ENCODE results near the gene PAM16.

- no peak for TF ChIP-seq CTCF (IDR thresholded peaks at IDR 0.05 in 8 of 11, conservative IDR thresholded peaks at IDR 0.05 in 3 of 11)
- no peak for TF ChIP-seq POLR2A (IDR thresholded peaks at IDR 0.05)
- no peak for TF ChIP-seq POLR2AphosphoS5 (IDR thresholded peaks at IDR 0.05)
Measured at GRCh38 chr16:4366016-4366415, 14.9 kb upstream of the PAM16 start.
